ENCODE results near the gene NT5M.

DNA sequence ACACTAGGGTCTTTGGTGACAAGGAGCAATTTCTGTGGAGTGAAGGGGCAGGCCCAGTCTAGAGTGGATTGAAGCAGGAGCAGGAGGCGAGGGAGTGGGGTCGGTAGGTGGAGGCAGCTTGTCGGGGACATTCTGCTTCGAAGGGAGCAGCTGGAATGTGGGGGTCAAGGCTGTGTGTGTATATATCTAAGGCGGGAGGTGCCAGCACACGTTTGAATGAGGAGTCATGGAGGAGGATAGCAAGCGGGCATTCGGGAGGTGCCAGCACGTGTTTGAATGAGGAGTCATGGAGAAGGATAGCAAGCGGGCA, 17.7 kb downstream of the NT5M start:
- TF ChIP-seq POLR2A (IDR thresholded peaks at IDR 0.05): no peak
- TF ChIP-seq, protein P1, sequence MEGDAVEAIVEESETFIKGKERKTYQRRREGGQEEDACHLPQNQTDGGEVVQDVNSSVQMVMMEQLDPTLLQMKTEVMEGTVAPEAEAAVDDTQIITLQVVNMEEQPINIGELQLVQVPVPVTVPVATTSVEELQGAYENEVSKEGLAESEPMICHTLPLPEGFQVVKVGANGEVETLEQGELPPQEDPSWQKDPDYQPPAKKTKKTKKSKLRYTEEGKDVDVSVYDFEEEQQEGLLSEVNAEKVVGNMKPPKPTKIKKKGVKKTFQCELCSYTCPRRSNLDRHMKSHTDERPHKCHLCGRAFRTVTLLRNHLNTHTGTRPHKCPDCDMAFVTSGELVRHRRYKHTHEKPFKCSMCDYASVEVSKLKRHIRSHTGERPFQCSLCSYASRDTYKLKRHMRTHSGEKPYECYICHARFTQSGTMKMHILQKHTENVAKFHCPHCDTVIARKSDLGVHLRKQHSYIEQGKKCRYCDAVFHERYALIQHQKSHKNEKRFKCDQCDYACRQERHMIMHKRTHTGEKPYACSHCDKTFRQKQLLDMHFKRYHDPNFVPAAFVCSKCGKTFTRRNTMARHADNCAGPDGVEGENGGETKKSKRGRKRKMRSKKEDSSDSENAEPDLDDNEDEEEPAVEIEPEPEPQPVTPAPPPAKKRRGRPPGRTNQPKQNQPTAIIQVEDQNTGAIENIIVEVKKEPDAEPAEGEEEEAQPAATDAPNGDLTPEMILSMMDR (IDR thresholded peaks at IDR 0.05): no peak

All from heart left ventricle (tissue), 13 donors.